K562 (cell line): Measurements from ENCODE around the gene ZNF48. TPM values are rescaled to one million over a fixed set of nuclear protein-coding genes. Genes with fewer than 3 reads are reported as not detected.

Experiments
- ATAC-seq: fragments of 200-7000 bp; cut with Tn5 transposase; 3 replicates; pipeline ENCODE4 v1.9.1; 2020; ENCODE audit warnings: moderate library complexity
- BruUV-seq: library from RNA; stranded (reverse); fragments of 400-500 nt; replicated peaks from 2 replicates; lab custom pipeline; 2021; lab: Mats Ljungman, UMichigan
- CTCF ChIA-PET: fragments of 300-600 bp; formaldehyde crosslinking; extraction: SDS; loops from one replicate; lab custom pipeline; 2021; ENCODE audit warnings: low intra/inter-chr PET ratio; lab: Yijun Ruan, JAX
- POLR2A ChIA-PET: fragments of 300-600, 350-650 bp; sonication (Branson Sonifier 250); formaldehyde crosslinking; extraction: SDS; loops from one replicate; lab custom pipeline; 2021; ENCODE audit warnings: antibody characterized with exemption, inconsistent platforms; lab: Yijun Ruan, JAX
- DNase-seq, 4 experiments: peaks; one replicate each; pipeline versions ENCODE4 v3.0.0 to v3.0.0-alpha.2; 2011 to 2018; ENCODE audit warnings: low spot score in 3 of 4, mixed read lengths in 3 of 4; ENCODE audit errors: extremely low read depth in 1 of 4
- FAIRE-seq: peaks from 2 replicates; lab custom pipeline; 2011; peaks lifted over from hg19 to GRCh38; lab: Jason Lieb, UNC
- H2AFZ ChIP-seq: 2 replicates; pipeline ENCODE4 v1.6.0; 2011; ENCODE audit warnings: low read depth, low read length, control low read depth, inconsistent platforms
- H3K27ac ChIP-seq: fragments of 200-600 bp; 3 replicates; pipeline ENCODE4 v1.8.0; 2011; ENCODE audit warnings: low read depth, mild to moderate bottlenecking, control low read depth, inconsistent platforms, low read length, moderate library complexity, mixed read lengths; ENCODE audit errors: extremely low read depth
- H3K27me3 ChIP-seq, 2 experiments: fragments of 300-600 bp in 1 of 2; 2 replicates in 1 of 2; 3 replicates in 1 of 2; pipeline versions ENCODE4 v1.6.0 to v1.8.0; 2011; ENCODE audit warnings: inconsistent platforms in 2 of 2, low read length in 2 of 2, mild to moderate bottlenecking in 1 of 2, mixed read lengths in 1 of 2, moderate library complexity in 1 of 2; ENCODE audit not compliant: control insufficient read depth in 2 of 2, insufficient read depth in 2 of 2
- H3K36me3 ChIP-seq: fragments of 300-600 bp; 3 replicates; pipeline ENCODE4 v1.8.0; 2011; ENCODE audit warnings: mild to moderate bottlenecking, low read length, inconsistent platforms; ENCODE audit not compliant: control insufficient read depth, insufficient read depth
- H3K4me1 ChIP-seq, 2 experiments: fragments of 200-600 bp in 1 of 2; replicated peaks in 1 of 2; 2 replicates in 1 of 2; 3 replicates in 1 of 2; pipeline versions ENCODE4 v1.5.1 to v1.8.0; 2011; ENCODE audit warnings: inconsistent platforms in 2 of 2, low read length in 2 of 2, mild to moderate bottlenecking in 1 of 2, mixed read lengths in 1 of 2, moderate library complexity in 1 of 2; ENCODE audit not compliant: control insufficient read depth in 2 of 2, insufficient read depth in 2 of 2
- H3K4me2 ChIP-seq: 2 replicates; pipeline ENCODE4 v1.6.1; 2011; ENCODE audit warnings: low read length, control low read depth, inconsistent platforms, mixed read lengths; ENCODE audit not compliant: insufficient read depth
- H3K4me3 ChIP-seq: fragments of 200-600 bp; sonication (generic), shearing (Covaris generic); 2 replicates; pipeline ENCODE4 v1.5.1; 2016; ENCODE audit warnings: control low read depth, inconsistent platforms
- H3K79me2 ChIP-seq: fragments of 200-600 bp; 3 replicates; pipeline ENCODE4 v1.8.0; 2011; ENCODE audit warnings: low read length, inconsistent platforms; ENCODE audit not compliant: control insufficient read depth, insufficient read depth
- H3K9ac ChIP-seq, 2 experiments: 2 replicates each; pipeline versions ENCODE4 v1.6.0 to v1.6.1; 2011; ENCODE audit warnings: low read depth in 2 of 2, low read length in 2 of 2, control low read depth in 1 of 2, inconsistent platforms in 1 of 2, mild to moderate bottlenecking in 1 of 2, mixed read lengths in 1 of 2; ENCODE audit not compliant: insufficient read depth in 1 of 2
- H3K9me1 ChIP-seq: one replicate; pipeline ENCODE4 v1.6.0; 2011; ENCODE audit warnings: inconsistent platforms, mild to moderate bottlenecking, low read length, moderate library complexity; ENCODE audit not compliant: control insufficient read depth, insufficient read depth
- H3K9me3 ChIP-seq: replicated peaks from 2 replicates; pipeline ENCODE4 v1.5.1; 2011; ENCODE audit warnings: low read depth, low read length, inconsistent platforms; ENCODE audit not compliant: control insufficient read depth, insufficient read depth
- H4K20me1 ChIP-seq: replicated peaks from 2 replicates; pipeline ENCODE4 v1.6.1; 2011; ENCODE audit warnings: low read length, inconsistent platforms, mixed read lengths; ENCODE audit not compliant: control insufficient read depth, insufficient read depth
- CREBBP ChIP-seq: IDR thresholded peaks from one replicate; pipeline ENCODE4 v1.6.1; 2012; ENCODE audit warnings: low read depth, mild to moderate bottlenecking, control low read depth, inconsistent platforms, low read length
- ERF ChIP-seq: fragments of 450-650 bp; formaldehyde crosslinking; IDR thresholded peaks from 2 replicates; pipeline ENCODE4 v1.4.0; 2020; ENCODE audit warnings: mild to moderate bottlenecking, mixed read lengths
- ETV1 ChIP-seq: fragments of 450-650 bp; conservative IDR thresholded peaks from 2 replicates; pipeline ENCODE4 v1.6.1; 2016; ENCODE audit warnings: missing genetic modification characterization, control low read depth, low read depth, missing compliant biosample characterization
- KDM5B ChIP-seq: fragments of 200-600 bp; sonication (generic); IDR thresholded peaks from 2 replicates; pipeline ENCODE4 v1.6.1; 2012; ENCODE audit warnings: low read depth, mild to moderate bottlenecking, moderate library complexity, low read length, control low read depth, inconsistent platforms; ENCODE audit not compliant: insufficient replicate concordance
- KLF6 ChIP-seq: fragments of 250-450 bp; sonication (Bioruptor Pico); IDR thresholded peaks from 2 replicates; pipeline ENCODE4 v1.4.0; 2020; ENCODE audit warnings: mild to moderate bottlenecking, moderate library complexity, borderline replicate concordance
- MIER1 ChIP-seq: fragments of 450-650 bp; IDR thresholded peaks from 2 replicates; pipeline ENCODE4 v1.6.1; 2016; ENCODE audit warnings: antibody characterized with exemption, mild to moderate bottlenecking, low read depth
- NR4A1 ChIP-seq, 2 experiments: fragments of 250-450 bp in 1 of 2; fragments of 450-650 bp in 1 of 2; sonication (Bioruptor Pico) in 1 of 2; IDR thresholded peaks; 2 replicates each; pipeline versions ENCODE4 v1.4.0 to v1.6.1; 2016 to 2020; ENCODE audit warnings: mild to moderate bottlenecking in 2 of 2, missing compliant biosample characterization in 1 of 2, missing genetic modification characterization in 1 of 2, moderate library complexity in 1 of 2
- PYGO2 ChIP-seq: fragments of 450-650 bp; IDR thresholded peaks from 2 replicates; pipeline ENCODE4 v1.6.1; 2016; ENCODE audit warnings: mild to moderate bottlenecking, missing genetic modification characterization, moderate library complexity, missing compliant biosample characterization
- SUPT5H ChIP-seq: fragments of 450-650 bp; IDR thresholded peaks from 2 replicates; pipeline ENCODE4 v1.6.1; 2016
- TBL1XR1 ChIP-seq, 2 experiments: IDR thresholded peaks; 2 replicates each; pipeline ENCODE4 v1.6.1; 2012; ENCODE audit warnings: improper control_type of control experiment in 2 of 2, low read length in 2 of 2, mild to moderate bottlenecking in 1 of 2
- TOE1 ChIP-seq, 2 experiments: fragments of 450-650 bp in 1 of 2; sonication (generic) in 1 of 2; formaldehyde crosslinking in 1 of 2; IDR thresholded peaks; 2 replicates each; pipeline versions ENCODE4 v1.7.1 to v1.8.0; 2016 to 2022; ENCODE audit warnings: borderline replicate concordance in 2 of 2, mild to moderate bottlenecking in 2 of 2, antibody characterized with exemption in 1 of 2, inconsistent platforms in 1 of 2, low read depth in 1 of 2, missing genetic modification reagents in 1 of 2, moderate library complexity in 1 of 2
- ZBTB8A ChIP-seq: fragments of 450-650 bp; IDR thresholded peaks from 2 replicates; pipeline ENCODE4 v1.6.1; 2018; ENCODE audit warnings: mild to moderate bottlenecking, moderate library complexity; ENCODE audit not compliant: partially characterized antibody
- ZNF253 ChIP-seq: fragments of 250-450 bp; sonication (Bioruptor Pico); conservative IDR thresholded peaks from 2 replicates; pipeline ENCODE4 v1.6.1; 2021; ENCODE audit warnings: mild to moderate bottlenecking
- WGBS: fragments of 100-300 bp; shearing (Covaris generic); methylation state at CpG from one replicate; pipeline ENCODE4 v1.1.6; 2016; ENCODE audit warnings: low coverage, mixed read lengths; ENCODE audit not compliant: insufficient coverage; ENCODE audit errors: missing lambda C conversion rate; 5-methylcytosine and 5-hydroxymethylcytosine counted together
- in situ Hi-C: fragments of 300-500 bp; cut with MboI; formaldehyde crosslinking; loops from 4 replicates; pipeline ENCODE4 v1.15.0; 2018; ENCODE audit warnings: inconsistent platforms, mixed read lengths
- intact Hi-C: fragments of 100-400 bp; cut with micrococcal nuclease; formaldehyde crosslinking; loops from 2 replicates; pipeline ENCODE4 v1.14.2; 2022
- polyA plus RNA-seq, 8 experiments: library from polyadenylated mRNA; depleted of rRNA in 4 of 8; stranded (reverse) in 5 of 8; unstranded in 3 of 8; fragments of >200 nt; fragmentation: Nextera tagmentation in 2 of 8; fragmentation: Illumina TruSeq in 1 of 8; extraction: Ambion mirVana in 2 of 8; extraction: Trizol in 1 of 8; gene quantifications; 2 replicates each; pipeline versions ENCODE4 v1.2.1 to v1.2.3, GENCODE V29; 2011 to 2014; ENCODE audit warnings: inconsistent platforms in 1 of 8, missing spikeins in 1 of 8
- total RNA-seq, 7 experiments: library from RNA; depleted of rRNA in 6 of 7; stranded (reverse); fragments of >200 nt in 6 of 7; fragmentation: Illumina TruSeq in 2 of 7; extraction: Trizol in 2 of 7; gene quantifications; 2 replicates each; pipeline versions ENCODE4 v1.2.1 to v1.2.3, GENCODE V29; 2011 to 2021; ENCODE audit warnings: low replicate concordance in 1 of 7
- TF ChIP-seq, protein P1 (sequence below), 2 experiments: IDR thresholded peaks in 1 of 2; conservative IDR thresholded peaks in 1 of 2; 2 replicates each; pipeline ENCODE4 v1.6.1; 2016; ENCODE audit warnings: low read depth in 2 of 2, mild to moderate bottlenecking in 1 of 2, missing compliant biosample characterization in 1 of 2, missing genetic modification characterization in 1 of 2, moderate library complexity in 1 of 2
- TF ChIP-seq, protein P2 (sequence below): fragments of 450-650 bp; IDR thresholded peaks from 2 replicates; pipeline ENCODE4 v1.7.1; 2018; ENCODE audit warnings: mild to moderate bottlenecking, low read depth; ENCODE audit not compliant: partially characterized antibody

ZNF48 gene
- total and polyA plus RNA-seq, 9 of the 15 experiments (the other 6 are each of a cell fraction or from before 2014, with no cell fraction given), result 0.38 to 11.6 (median 4.7) TPM

DNA sequence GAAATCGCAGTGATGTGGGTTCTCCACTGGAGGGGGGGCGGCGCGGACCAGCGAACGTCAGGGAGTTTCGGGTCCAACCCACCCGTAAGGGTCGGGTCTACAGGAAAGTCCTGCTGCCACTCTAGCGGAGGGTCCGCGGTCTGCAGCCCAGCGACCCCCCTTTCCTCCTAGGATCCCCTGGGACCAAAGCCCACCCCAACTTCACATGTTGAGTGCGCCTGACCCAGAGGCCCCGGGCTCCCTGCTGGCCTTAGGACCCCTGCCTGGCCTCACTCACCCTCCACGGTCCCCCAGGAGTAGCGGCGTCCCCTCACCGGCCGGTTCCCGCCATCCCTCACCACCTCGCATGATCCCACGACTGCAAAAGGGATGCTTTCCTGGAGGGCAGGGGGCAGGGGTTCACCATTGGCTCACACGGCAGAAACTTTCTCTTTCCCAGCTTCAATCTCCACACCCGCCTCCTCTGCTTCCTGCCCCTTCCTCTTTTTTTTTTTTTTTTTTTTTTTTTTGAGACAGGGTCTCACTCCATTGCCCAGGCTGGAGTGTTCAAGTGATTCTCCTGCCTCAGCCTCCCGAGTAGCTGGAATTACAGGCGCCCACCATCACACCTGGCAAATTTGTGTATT lies 15.9 kb upstream of the ZNF48 start:
- Histone ChIP-seq H3K9ac (peak overlapping the region; percentile 66 to 95), H3K27me3 (no peaks in the 10 kb centered on the region), H3K9me1 (no peaks in the 10 kb centered on the region), H3K4me1 (peaks cover 46 to 62% of the 10 kb centered on the region in 2 experiments), H3K4me2 (peak overlapping the region; percentile 83), H3K4me3 (peak overlapping the region; percentile 55), H3K79me2 (peaks cover 16% of the 10 kb centered on the region), H3K9me3 (no peaks in the 10 kb centered on the region), H4K20me1 (no peaks in the 10 kb centered on the region), H2AFZ (peak overlapping the region; percentile 71), H3K27ac (peak overlapping the region; percentile 83), H3K36me3 (peaks cover 7% of the 10 kb centered on the region; the same call in 1 of the 3 replicates)
- FAIRE-seq, result no peak
- intact Hi-C loops, result loop anchor here (10.0 kb wide), 1 partner anchor 314 kb away; the partner anchor contains the start of gene ALDOA
- ATAC-seq, result no peak
- BruUV-seq, result TSS peak; percentile 67
- in situ Hi-C loops, result no loop called here
- 30% methylated on average over 18 of the region's 27 CpGs for WGBS
- POLR2A ChIA-PET, result interaction anchor here (1.6 kb wide), 1 partner anchor 14 kb away, joined by 5 read pairs; no protein-coding TSS in a partner anchor
- peak in 1 of 4 experiments; percentile 11 for DNase-seq
- CTCF ChIA-PET, result no interaction called here
- TF ChIP-seq NR4A1 (CRISPR knock-in tag; IDR thresholded peaks at IDR 0.05), result no peak
- no peak for TF ChIP-seq NR4A1 (tag; IDR thresholded peaks at IDR 0.05)
- peak; percentile 9 for TF ChIP-seq KDM5B
- TF ChIP-seq TOE1 (IDR thresholded peaks at IDR 0.05; ENCODE audit: borderline replicate concordance), result no peak
- no peak for TF ChIP-seq TOE1 (CRISPR knock-in tag; IDR thresholded peaks at IDR 0.05; ENCODE audit: borderline replicate concordance, low read depth)
- TF ChIP-seq, protein P1, sequence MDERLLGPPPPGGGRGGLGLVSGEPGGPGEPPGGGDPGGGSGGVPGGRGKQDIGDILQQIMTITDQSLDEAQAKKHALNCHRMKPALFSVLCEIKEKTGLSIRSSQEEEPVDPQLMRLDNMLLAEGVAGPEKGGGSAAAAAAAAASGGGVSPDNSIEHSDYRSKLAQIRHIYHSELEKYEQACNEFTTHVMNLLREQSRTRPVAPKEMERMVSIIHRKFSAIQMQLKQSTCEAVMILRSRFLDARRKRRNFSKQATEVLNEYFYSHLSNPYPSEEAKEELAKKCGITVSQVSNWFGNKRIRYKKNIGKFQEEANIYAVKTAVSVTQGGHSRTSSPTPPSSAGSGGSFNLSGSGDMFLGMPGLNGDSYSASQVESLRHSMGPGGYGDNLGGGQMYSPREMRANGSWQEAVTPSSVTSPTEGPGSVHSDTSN (CRISPR knock-in tag; IDR thresholded peaks at IDR 0.05; ENCODE audit: low read depth), result no peak
- TF ChIP-seq, protein P1 (tag; conservative IDR thresholded peaks at IDR 0.05; ENCODE audit: low read depth), result no peak
- TF ChIP-seq SUPT5H, result no peak
- no peak for TF ChIP-seq ETV1 (tag)
- no peak for TF ChIP-seq KLF6
- TF ChIP-seq ERF (CRISPR knock-in tag), result 0 out of 2 replicates have a peak, but pooled peaks have one; percentile 72
- no peak for TF ChIP-seq ZBTB8A
- TF ChIP-seq, protein P2, sequence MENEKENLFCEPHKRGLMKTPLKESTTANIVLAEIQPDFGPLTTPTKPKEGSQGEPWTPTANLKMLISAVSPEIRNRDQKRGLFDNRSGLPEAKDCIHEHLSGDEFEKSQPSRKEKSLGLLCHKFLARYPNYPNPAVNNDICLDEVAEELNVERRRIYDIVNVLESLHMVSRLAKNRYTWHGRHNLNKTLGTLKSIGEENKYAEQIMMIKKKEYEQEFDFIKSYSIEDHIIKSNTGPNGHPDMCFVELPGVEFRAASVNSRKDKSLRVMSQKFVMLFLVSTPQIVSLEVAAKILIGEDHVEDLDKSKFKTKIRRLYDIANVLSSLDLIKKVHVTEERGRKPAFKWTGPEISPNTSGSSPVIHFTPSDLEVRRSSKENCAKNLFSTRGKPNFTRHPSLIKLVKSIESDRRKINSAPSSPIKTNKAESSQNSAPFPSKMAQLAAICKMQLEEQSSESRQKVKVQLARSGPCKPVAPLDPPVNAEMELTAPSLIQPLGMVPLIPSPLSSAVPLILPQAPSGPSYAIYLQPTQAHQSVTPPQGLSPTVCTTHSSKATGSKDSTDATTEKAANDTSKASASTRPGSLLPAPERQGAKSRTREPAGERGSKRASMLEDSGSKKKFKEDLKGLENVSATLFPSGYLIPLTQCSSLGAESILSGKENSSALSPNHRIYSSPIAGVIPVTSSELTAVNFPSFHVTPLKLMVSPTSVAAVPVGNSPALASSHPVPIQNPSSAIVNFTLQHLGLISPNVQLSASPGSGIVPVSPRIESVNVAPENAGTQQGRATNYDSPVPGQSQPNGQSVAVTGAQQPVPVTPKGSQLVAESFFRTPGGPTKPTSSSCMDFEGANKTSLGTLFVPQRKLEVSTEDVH, result no peak
- TF ChIP-seq PYGO2, result no peak
- no peak for TF ChIP-seq MIER1
- TF ChIP-seq ZNF253, result no peak
- TF ChIP-seq CREBBP, result no peak
- TF ChIP-seq TBL1XR1 (IDR thresholded peaks at IDR 0.05; ENCODE audit: low read length in 2 of 2), result no peak
